ENCODE measurements around the gene ATOH8.

Gene ATOH8

GRCh38 chr2:85755122-85756027 lies 1.6 kb downstream of the ATOH8 start:
- no peak for DNase-seq

DNA sequence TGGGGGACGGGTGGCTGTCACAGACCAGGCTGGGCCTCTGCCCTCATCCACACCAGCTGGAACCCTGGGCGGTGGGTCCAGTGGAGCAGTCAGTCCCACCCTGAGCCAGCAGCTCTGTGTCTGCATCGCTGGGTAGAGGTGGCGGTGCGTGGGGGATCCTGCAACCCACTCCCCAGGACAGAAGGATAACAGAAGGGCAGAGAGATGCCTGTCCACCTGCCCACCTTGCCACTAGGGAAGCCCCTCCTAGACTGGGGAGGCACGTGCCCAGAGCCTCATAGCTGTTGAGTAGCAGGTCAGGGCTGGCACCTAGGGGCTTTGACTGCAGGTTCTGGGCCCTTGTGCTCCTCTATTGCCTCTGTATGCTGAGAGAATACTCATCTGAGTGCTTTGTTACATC lies 2.4 kb downstream of the ATOH8 start:
- no peak for DNase-seq

DNA sequence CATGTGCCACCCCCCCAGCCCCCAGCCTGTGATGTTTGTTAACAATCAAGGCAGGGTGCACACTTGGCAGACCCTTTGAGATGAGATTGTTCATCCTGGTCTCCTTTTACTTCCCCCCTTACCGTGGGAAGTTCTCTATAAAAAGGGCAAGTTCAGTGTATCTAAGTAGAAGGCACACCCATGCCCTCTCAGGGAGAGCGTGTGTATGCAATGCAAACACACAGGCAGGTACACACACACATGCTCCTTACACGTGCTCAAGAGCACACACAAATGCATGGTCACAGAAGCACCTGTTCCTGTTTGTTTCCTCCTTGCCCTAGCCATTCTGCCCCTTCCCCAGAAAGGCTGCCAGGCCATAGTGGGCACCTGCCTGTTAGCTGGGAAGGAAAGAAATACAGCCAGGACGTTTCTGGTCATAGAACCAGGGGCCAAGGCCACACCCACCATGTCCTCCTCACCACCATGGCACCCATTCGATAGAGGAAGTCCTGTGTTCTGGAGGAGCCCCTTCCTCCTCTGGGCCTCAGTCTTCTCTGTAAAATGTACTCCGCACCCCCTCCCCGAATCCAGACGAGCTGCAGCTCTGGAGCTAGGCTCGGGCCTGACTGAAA lies 3.1 kb downstream of the ATOH8 start:
- no peak for DNase-seq

- DNase-seq: no peak
Measured at GRCh38 chr2:85757860-85758259, 4.1 kb downstream of the ATOH8 start.

DNA sequence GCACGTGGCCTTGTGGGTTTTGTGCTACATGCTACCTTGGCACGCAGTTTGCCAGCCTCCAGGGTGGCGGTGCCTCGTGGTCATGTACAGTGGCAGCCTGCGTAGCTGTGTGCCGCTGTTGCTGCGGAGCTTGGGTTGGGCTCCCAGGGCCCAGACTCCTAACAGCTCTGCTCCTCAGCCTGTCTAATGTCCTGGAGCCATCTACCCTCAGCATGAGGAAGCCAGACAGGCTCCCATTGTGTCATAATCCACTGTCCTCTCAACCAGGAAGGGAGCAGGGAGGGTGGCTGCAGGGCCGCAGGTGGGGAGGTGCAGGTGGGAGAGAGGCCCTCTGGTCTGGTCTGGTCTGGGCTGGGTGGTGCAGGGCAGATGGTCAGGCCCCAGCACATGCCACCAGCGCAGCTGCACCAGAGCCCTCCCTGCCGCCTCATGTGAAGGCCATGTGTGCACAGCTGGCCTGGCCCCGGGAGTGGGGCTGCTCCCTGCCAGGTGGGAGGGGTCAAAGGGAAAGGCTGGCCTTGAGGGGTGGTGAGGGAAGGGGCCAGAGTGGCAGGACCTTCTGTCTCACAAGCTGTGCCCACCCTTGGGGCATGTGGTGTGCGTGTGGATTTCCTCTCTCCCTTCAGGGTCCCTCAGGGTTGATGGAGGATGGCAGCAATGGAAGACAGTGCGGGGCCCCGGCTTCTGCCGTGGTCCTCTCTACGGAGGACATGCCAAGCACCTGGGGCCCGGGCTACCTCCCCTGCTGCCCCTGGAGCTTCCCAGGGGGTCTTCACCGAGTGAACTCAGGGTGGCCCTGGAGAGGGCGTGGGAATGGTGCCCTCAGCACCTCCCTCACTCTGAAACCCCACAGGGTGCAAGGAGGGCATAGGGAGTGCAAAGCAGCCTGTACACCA lies 4.8 kb downstream of the ATOH8 start:
- no peak for DNase-seq

GRCh38 chr2:85759257-85759613 lies 5.4 kb downstream of the ATOH8 start:
- DNase-seq: no peak

GRCh38 chr2:85760371-85760770 lies 6.6 kb downstream of the ATOH8 start:
- DNase-seq: no peak

DNA sequence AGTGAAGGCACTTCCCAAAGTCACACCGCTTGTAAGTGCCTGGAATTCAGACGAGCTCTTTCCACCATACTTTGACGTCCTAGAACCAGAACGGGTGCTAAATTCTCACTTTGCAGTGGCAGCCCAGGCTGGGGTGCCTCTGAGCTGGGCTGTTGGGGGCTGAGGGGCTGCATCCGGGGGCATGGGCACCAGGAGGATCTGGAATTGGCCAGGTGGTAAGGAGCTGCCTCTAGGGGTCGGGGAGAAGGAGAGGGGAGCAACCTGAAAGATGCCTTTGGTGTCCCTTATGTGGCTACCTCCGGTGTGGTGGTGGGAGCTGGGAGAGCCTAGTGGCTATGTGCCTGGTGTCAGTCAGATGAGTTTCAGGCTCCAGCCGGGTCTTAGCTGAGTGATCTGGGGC lies 7.1 kb downstream of the ATOH8 start:
- DNase-seq: no peak

GRCh38 chr2:85761512-85761944 lies 7.7 kb downstream of the ATOH8 start:
- no peak for DNase-seq

DNA sequence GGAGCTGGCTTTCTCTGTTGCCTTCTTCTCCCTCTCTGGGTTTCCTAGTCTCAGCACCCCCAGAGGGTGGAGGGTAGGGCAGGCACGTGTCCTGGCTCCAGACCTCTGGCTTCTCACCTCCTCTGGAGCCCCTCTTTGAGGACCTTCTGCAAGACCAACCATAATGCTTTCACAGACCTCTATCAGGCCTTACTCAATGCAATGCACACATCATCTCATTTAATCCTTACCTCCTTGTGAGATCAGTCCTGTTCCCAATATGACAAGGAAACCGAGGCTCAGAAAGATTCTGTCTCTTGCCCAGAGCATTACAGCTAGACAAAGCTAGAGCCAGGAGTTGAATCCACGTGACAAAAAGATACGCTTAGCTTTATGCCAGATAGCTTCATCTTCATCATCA lies 8.2 kb downstream of the ATOH8 start:
- DNase-seq: no peak

DNA sequence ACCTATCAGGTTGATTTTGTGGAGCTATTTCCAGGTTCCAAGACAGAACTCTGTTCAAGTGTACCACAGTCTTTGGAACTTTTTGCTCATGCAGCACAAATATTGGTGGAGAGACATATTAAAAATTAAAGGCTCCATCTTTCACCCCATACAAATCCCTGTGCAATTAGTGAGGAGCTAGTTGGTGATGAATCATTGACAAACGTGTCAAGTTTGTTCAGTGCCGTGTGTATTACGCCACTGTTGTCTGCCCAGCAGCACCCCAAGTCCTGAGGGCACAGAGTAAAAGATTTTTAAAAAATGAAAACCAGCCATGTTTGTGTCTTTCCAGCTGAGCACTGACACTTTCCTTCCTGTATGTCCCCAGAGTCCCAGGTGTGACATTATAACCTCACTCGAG lies 9.3 kb downstream of the ATOH8 start:
- DNase-seq: no peak

- DNase-seq: no peak
Measured at GRCh38 chr2:85763831-85764230, 10.0 kb downstream of the ATOH8 start.

- no peak for DNase-seq
Measured at GRCh38 chr2:85765081-85765731, 11.4 kb downstream of the ATOH8 start.

GRCh38 chr2:85766229-85766628 lies 12.4 kb downstream of the ATOH8 start:
- no peak for DNase-seq

- DNase-seq: no peak
Measured at GRCh38 chr2:85767803-85768665, 14.2 kb downstream of the ATOH8 start.

- no peak for DNase-seq
Measured at GRCh38 chr2:85768713-85769112, 14.9 kb downstream of the ATOH8 start.

GRCh38 chr2:85769236-85769982 lies 15.6 kb downstream of the ATOH8 start:
- no peak for DNase-seq

- DNase-seq: no peak
Measured at GRCh38 chr2:85769983-85770362, 16.2 kb downstream of the ATOH8 start.

DNA sequence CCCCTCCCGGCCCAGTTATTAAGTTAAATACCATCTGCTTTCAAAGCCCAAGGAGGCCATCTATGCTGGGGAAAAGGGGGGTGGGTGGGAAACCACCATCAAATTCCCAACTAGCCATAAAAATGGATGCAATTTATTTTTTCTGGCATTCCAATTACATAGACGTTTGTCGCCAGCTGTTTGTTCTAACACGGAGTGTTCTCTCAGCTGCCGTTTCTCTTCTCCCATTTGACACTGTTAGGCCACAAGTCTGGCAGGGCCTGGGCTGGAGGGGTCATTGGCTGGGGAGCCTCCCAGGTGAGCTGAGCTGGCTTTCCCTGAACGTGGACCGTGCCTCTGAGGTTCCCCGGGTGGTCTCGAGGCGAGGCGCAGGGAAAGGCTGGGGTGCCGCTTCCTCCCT lies 16.6 kb downstream of the ATOH8 start:
- DNase-seq: no peak

DNA sequence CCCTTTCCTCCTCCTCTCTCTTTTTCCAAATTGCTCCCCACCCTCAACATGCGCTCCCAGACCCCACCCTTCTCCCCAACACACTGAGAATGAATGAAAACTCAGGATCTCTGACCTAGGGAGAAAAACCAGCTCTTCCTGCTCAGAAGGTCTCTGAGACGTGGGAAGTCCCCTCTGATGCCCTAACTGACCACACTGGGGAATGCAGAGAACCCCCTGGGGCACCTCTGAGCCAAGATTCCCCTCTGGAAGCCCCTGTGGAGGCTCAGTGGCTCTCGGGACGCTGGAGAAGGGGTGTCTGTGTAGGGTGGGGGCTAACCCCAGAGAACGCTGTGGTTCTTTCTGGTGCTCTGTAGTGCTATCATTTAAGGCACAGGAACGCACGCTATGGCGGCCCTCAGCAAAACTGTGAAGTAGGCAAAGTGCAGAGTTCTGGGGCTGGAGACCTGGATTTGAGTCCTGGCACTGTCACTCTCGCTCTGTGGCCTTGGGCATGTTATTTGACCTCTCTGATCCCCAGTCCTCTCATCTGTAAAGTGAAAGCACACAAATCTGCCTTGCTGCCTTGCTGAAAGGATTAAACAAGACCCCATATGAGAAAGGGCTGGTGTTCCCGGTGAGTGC lies 17.1 kb downstream of the ATOH8 start:
- no peak for DNase-seq

DNA sequence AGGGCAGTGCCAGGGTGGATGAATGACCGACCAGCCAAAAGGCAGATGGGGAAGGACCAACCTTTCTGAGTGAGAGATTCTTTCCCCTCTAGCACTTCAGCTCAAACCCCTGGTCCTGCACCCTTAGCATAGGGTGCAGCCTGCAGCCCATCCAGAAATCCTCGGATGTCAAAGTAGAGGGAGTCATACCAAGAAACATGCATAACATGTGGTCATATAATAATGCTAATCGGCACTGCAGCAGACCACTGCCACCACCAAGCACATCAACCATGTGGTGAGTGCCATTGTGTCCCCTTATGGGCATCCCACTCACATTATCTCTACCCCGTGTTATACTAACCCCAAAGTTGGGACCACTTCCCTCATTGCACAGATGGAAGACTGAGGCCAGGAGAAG lies 17.7 kb downstream of the ATOH8 start:
- DNase-seq: no peak
